GM12864 (cell line): ENCODE measurements around the gene THADA.

ENCODE experiments used
- DNase-seq: peaks from one replicate; pipeline ENCODE4 v3.0.0-alpha.2; 2011; ENCODE audit warnings: low read depth
- H3K4me3 ChIP-seq: 2 replicates; pipeline ENCODE4 v1.5.1; 2011; ENCODE audit warnings: mild to moderate bottlenecking, low read depth, low read length, control low read depth
- TF ChIP-seq, protein P1 (sequence below): IDR thresholded peaks from 2 replicates; pipeline ENCODE4 v1.5.1; 2011; ENCODE audit warnings: low read depth, mild to moderate bottlenecking, moderate library complexity, low read length, control low read depth, inconsistent platforms; ENCODE audit errors: missing control alignments

Gene THADA

GRCh38 chr2:43593254-43593653 lies 2.6 kb downstream of the THADA start:
- H3K4me3 ChIP-seq = no peak overlapping the region

DNA sequence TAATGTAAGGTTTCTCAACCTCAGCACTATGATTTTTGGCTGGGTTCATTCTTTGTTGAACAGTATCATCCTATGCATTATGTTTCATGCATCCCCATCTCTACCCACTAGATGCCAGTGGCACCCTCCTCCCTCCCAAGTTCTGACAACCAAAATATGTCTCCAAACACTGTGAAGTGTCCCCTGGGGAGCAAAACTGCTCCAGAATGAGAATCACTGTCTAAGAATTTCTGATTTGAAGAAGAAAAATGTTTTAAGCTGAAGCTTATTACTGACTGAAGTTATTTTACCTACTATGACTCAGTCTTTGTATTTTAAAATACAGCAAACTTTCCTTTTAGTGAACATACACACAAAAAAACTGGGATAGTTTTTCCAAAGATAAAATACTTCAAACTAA lies 3.4 kb downstream of the THADA start:
- TF ChIP-seq, protein P1, sequence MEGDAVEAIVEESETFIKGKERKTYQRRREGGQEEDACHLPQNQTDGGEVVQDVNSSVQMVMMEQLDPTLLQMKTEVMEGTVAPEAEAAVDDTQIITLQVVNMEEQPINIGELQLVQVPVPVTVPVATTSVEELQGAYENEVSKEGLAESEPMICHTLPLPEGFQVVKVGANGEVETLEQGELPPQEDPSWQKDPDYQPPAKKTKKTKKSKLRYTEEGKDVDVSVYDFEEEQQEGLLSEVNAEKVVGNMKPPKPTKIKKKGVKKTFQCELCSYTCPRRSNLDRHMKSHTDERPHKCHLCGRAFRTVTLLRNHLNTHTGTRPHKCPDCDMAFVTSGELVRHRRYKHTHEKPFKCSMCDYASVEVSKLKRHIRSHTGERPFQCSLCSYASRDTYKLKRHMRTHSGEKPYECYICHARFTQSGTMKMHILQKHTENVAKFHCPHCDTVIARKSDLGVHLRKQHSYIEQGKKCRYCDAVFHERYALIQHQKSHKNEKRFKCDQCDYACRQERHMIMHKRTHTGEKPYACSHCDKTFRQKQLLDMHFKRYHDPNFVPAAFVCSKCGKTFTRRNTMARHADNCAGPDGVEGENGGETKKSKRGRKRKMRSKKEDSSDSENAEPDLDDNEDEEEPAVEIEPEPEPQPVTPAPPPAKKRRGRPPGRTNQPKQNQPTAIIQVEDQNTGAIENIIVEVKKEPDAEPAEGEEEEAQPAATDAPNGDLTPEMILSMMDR = no peak
- no peak for DNase-seq
- H3K4me3 ChIP-seq = no peak overlapping the region

More at GRCh38 chr2:43593254-43593653, 2.6 kb downstream of the THADA start:
- TF ChIP-seq, protein P1 = no peak
- no peak for DNase-seq

- DNase-seq = no peak
- H3K4me3 ChIP-seq = no peak overlapping the region
- TF ChIP-seq, protein P1 = no peak
Observed at GRCh38 chr2:43585708-43586107, 10.1 kb downstream of the THADA start.

DNA sequence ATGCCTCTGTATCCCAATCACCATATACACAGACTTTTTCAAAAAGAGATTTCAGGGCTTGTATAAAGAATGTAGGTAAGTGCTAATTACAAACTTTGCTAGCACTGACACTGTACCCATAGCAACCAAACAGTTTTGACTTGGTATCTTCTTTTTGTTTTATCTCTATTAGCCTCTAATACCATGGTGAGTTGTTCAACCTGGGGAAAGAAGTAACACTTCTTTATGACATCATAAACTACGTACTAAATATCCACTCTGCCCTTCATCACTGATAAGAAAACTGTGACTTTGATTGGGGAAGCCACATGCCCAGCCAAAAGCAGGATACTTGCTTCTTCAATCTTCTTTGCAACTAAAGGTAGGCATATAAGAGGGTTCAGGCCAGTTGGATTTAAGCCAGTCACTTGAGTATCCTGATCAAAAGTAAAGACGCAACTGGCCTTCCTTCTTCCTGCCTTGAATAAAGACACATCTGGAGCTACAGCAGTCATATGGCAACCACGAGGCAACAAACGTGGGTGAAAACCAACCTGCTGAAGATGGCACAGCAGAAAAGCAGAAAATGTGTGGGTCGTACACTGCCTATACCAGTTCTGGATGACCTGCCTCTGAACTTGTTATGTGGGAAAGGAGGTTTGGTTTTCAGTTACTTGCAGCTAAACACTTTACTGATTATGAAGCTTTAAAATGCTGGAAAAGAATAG lies 16.4 kb downstream of the THADA start:
- TF ChIP-seq, protein P1 = no peak
- H3K4me3 ChIP-seq = no peak overlapping the region
- no peak for DNase-seq

DNA sequence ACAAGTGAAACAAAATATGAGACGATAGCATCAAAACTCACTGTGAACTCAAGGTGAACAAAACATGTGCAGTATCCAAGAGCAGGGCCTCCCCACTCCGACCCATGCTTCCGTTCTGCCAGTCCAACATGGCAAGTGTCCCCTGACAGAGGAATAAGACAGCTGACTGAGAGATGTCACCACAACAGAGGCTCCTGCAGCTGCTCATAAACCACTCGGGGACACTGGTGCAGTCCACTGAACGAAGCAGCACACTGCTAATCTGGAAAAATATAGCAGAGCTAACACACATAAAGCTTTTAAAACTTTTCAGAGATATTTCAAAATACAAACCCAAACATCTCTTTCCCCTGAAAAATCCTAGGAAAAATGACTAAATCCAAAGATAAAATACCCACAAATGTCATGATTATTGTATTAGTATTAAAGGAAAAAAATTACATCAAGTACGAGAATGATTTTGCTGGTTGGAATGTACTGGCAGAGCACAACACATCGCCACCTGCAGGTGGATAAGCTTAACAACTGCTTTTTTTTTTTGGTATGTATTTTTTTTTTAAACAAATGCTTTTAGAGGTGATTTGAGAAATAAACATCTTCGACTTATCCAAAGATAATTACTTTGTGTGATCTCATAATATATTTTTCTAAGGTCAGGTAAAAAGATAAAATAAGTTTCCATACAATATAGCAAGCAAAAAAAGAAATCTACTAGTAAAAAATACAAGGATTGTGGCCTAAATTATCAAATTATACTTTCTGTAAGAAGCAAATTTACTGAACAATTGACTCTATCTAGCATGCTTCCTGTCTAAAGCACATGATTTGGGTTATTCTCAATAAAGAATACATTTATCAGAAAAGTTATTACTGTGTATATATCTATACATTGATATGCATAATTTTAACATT lies 18.6 kb downstream of the THADA start:
- TF ChIP-seq, protein P1 = peak; percentile 57
- DNase-seq = no peak
- H3K4me3 ChIP-seq = no peak overlapping the region

DNA sequence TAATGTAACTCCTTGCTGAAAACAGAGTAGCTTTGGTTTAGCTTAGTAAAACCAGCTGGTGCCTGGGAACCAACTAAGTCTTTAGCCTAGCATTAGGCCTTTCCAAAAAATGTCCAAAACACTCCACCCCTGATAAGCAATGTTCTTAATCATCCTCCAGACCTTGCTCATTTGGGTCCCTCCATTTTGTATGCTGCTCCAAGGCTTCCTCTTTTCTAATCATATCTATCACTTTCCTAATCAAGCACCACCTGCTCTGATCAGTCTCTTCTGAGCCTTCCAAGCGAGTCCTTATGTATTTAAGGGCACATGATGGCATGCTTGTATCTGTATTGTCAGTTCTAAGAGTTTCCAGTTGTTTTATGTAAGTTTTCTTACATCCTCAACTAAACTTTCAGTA lies 23.6 kb downstream of the THADA start:
- no peak for DNase-seq
- no peak overlapping the region for H3K4me3 ChIP-seq
- TF ChIP-seq, protein P1 = no peak
